Body of pancreas (tissue), 4 donors: ENCODE data around the gene KDM2B.

ENCODE experiments used
- CTCF ChIP-seq, 7 experiments: fragments of 450-650 bp in 4 of 7; fragments of 200-600 bp in 3 of 7; sonication (generic) in 3 of 7; IDR thresholded peaks; one replicate each; pipeline ENCODE4 v1.5.1; 2016 to 2019; ENCODE audit warnings: antibody characterized with exemption in 7 of 7
- POLR2A ChIP-seq, 3 donors: fragments of 450-650 bp; IDR thresholded peaks; one replicate each; pipeline ENCODE4 v1.6.1; 2016; ENCODE audit warnings: antibody characterized with exemption in 3 of 3, mild to moderate bottlenecking in 2 of 3

DNA sequence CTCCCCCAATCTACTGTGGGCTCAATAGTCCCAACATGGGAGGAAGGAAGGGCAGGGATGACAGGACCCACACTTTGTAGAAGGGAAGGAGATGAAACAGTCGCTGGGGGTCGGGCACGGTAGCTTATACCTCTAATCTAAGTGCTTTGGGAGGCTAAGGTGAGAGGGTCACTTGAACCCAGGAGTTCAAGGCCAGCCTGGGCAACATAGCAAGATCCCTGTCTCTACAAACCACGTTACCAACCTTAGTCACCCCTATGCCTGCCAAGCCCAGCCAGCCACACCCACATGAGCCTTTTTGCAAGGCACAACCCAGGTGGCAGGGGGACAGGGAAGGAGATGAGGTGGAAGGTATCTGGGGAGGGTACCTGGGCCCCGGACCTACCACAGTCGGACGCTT is 31.7 kb downstream of the KDM2B start:
- TF ChIP-seq CTCF (IDR thresholded peaks at IDR 0.05) (no peak), POLR2A (IDR thresholded peaks at IDR 0.05) (no peak)
